ENCODE data around the gene DBI.
"Not testable (repeated sequence)": the region's sequence is repeated elsewhere in the genome, so short reads cannot be mapped to it uniquely, and the experiment has no call there.

The DBI gene

DNA sequence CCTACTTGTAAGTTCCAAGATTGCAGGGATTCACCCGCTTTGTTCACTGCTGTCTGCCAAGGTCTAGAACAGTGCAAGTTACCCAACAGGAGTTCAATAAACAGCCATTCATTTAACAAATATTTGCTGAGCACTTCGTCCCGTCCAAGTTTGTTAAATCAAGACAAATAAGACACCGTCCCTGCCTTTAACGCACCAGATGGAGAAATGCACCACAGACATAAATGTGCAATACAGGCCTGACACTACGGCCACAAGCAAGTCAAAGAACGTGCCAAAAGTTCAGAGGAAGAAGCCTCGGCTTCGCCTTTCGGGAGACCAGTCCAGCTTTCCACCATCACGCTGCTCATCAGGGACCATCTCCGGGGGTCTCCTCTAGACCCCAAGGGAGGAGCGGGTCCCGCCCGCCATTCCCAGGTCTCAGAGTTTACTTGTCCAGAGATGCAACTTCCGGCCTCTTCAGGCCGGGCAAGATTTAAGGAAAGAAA lies 572 bp upstream of the DBI start:
- no peak for DNase-seq

DNA sequence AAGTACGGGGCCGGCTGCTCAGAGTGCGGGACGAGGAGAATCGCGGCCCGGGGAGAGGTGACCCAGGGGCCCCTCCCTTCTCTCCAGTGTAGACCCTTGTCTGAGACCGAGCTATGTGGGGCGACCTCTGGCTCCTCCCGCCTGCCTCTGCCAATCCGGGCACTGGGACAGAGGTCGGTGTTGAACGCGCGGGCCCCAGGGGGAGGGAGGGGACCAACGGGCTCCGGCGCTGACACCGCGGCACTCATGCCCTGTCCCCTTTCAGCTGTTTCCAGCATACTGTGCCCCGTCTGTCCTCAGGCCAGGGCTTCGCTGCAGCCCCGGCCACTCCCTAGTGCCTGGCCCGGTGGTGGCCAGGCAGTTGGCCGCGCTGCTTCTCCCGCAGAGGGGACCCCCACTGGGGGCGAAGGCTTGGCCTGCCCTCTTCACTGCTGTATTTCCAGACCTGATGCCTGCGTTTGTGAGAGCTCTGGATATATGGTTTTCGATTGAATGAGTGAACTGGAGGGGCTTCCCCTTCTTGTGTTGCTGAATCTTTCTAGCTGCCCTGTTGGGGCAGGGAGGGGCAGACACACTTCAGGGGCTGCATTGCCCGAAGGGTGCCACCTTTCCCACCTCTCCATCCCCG lies 809 bp downstream of the DBI start:
- peak in 3 of 4 experiments; percentile 9 to 13 (median 9) for DNase-seq

DNA sequence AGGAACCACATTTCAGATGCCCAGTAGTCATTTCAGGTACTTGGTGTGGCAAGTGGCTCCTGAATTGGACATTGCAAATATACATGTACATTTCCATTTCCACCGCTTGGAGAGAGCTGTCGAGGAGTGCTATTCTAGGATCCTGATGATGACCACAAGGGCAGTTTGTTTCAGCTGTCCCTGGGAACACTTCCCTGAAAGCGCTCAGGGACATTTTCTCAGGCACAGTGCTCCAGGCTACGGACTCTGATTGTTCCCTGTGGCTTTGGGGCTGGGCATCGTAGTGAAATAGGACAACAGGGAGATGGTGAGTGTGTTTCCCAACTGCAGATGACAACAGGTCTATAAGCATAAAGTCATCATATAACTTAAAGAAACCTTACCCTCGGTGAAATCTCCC lies 3.1 kb downstream of the DBI start:
- DNase-seq = no peak

DNA sequence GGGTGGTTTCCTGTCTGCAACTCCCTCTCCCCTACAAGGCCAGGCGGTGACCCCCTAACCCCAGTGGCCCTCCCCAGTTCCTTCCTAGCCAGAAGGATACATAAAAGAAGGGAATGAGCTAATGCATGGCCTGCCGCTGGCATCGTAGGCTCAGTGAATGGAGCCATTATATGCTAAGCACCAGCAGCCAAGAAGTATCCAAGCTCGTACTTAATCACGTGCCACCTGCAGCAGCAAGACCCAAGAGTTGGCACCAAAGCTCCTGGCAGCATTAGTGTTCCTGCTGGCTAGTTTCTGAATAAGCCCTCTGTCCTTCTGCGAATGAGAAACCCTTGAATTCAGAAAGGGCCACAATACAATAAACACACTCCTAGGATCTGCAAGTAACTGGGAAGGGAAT lies 4.3 kb downstream of the DBI start:
- DNase-seq = no peak

- no peak for DNase-seq
Observed at GRCh38 chr2:119372778-119373568, 6.2 kb downstream of the DBI start.

DNA sequence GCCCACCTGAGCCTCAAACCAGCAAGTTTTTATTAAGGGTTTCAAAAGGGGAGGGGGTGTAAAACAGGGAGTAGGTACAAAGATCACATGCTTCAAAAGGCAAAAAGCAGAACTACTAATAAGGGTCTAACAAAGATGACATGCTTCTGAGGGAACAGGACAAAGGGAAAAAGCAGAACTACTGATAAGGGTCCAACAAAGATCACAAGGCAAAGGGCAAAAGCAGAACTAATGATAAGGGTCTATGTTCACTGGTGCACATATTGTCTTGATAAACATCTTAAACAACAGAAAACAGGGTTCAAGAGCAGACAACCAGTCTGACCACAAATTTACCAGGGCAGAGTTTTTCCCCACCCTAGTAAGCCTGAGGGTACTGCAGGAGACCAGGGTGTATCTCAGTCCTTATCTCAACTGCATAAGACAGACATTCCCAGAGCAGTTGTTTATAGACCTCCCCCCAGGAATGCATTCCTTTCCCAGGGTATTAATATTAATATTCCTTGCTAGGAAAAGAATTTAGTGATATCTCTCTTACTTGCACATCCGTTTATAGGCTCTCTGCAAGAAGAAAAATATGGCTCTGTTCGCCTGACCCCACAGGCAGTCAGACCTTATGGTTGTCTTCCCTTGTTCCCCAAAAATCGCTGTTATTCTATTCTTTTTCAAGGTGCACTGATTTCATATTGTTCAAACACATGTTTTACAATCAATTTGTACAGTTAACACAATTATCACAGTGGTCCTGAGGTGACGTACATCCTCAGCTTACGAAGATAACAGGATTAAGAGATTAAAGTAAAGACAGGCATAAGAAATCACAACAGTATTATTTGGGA lies 7.3 kb downstream of the DBI start:
- not testable (repeated sequence) for DNase-seq

- DNase-seq = not testable (repeated sequence)
Observed at GRCh38 chr2:119376406-119376805, 9.6 kb downstream of the DBI start.

- no peak for DNase-seq
Observed at GRCh38 chr2:119376810-119377209, 10.0 kb downstream of the DBI start.

DNA sequence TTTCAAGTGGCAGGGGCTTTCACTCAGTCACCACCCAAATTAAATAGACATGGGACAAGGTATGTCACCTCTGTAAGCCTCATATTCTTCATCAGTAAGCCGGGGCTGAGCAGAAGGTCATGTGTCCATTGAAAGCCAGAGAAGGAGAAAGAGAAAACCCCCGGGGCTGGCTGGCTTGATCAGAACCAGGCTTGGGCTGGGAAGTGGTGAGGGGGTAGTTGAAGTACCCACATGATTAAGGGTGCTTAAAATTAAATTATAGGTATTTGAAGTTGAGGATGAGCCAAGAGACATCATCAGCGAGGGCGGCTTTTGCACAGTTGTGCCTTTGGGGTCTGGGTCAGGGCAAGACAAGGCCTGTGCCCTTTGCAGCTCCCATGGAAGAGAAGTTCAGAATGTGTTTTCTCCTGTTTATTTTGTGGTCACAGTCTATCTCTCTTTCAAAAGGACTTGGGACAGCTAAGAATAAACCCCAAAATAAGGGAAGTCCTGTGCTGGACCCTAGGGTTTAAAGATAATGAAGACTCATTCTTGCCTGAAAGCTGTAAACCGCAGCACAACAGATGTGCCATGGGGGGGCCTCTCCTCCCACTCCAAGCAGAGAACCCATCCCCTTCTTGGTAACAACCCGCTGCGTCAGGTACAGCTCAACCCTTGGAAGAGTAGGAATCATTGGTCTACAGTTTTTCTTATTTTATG lies 10.7 kb downstream of the DBI start:
- DNase-seq = no peak

- DNase-seq = no peak
Observed at GRCh38 chr2:119377993-119378345, 11.2 kb downstream of the DBI start.

- no peak for DNase-seq
Observed at GRCh38 chr2:119378566-119378965, 11.8 kb downstream of the DBI start.

GRCh38 chr2:119383410-119384140 lies 16.8 kb downstream of the DBI start:
- DNase-seq = no peak

DNA sequence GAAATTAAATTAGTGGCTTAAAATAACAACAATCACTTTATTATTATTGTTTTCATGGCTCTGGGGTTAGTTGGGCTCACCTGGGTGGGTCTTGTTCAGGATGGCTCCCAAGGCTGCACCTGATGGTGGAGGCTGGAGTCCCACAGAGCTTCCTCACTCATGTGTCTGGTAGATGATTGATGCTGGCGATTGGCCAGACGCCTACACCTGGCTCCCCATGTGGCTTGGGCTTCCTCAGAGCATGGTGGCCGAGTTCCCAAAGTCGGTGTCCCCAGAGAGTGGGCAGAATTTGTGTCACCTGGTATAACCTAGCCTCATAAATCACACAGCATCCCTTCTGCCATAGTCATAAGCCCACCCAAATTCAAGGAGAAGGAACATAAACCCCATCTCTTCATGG lies 18.2 kb downstream of the DBI start:
- no peak for DNase-seq

- no peak for DNase-seq
Observed at GRCh38 chr2:119385466-119385865, 18.7 kb downstream of the DBI start.

GRCh38 chr2:119387381-119388129 lies 20.8 kb downstream of the DBI start:
- no peak for DNase-seq

DNA sequence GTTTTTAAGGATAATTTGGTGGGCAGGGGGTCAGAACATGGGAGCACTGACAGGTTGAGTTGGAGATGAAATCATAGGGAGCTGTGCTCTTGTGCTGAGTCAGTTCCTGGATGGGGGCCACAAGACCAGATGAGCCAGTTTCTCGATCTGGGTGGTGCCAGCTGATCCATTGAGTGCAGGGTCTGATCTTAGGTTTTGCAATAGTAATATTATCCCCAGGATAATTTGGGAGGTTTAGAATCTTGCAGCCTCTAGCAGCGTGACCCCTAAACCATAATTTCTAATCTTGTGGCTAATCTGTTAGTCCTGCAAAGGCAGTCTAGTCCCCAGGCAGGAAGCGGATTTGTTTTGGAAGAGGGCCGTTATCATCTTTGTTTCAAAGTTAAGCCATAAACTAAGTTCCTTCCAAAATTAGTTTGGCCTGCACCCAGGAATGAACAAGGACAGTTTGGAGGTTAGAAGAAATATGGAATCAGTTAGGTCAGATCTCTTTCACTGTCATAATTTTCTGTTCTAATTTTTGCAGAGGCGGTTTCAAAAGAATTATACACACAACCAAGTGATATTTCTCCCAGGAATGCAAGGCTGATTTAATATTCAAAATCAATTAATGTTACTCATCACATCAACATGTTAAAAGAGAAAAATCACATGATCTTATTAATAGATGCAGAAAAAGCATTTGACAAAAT lies 23.0 kb downstream of the DBI start:
- DNase-seq = no peak

- no peak for DNase-seq
Observed at GRCh38 chr2:119393971-119394748, 27.4 kb downstream of the DBI start.

- no peak for DNase-seq
Observed at GRCh38 chr2:119397196-119397595, 30.4 kb downstream of the DBI start.

DNA sequence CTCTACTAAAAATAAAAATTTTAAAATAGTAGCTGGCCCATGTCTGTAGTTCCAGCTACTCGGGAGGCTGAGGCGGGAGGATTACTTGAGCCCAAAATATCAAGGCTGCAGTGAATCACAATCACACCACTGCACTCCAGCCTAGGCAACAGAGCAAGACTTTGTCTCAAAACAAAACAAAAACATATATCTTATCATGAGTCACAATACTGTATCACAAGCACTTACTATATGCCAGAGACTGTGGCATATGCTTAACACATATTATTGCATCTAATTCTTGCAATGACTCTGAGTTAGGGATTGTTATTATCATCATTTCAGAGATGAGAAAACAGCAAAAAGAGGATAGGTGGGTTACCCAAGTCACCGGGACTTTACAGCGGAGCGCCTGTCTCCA lies 35.3 kb downstream of the DBI start:
- no peak for DNase-seq
